NK-92 (cell line): ENCODE data around the gene TM7SF2.

Experiments
- DNase-seq: peaks from one replicate; lab custom pipeline; 2025; ENCODE audit not compliant: unreplicated experiment; lab: John Stamatoyannopoulos, UW

The TM7SF2 gene

GRCh38 chr11:65150509-65151299 lies 39.0 kb downstream of the TM7SF2 start:
- no peak for DNase-seq

DNA sequence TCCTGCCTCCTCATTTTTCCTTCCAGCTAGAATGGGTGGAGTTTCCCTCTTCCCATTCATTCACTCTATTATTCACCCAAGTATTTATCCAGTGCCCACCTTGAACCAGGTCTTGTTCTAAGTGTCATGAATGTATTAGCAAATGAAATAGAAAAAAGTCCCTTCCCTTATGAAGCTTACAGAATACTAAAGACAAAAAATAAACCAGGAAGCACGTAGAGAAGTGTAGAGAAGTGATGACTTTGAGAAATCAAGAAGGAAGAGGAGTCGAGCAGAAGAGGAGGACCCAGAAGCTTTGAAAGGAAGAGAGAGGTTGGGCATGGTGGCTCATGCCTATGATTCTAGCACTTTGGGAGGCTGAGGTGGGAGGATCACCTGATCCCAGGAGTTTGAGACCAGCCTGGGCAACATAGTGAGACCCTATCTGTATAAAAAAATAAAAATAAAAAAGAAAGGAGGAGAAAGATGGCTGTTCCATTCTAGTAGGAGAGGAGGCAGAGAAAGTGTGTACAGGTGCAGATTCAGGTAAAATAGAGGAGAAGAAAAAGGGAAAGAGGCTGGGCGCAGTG lies 39.7 kb downstream of the TM7SF2 start:
- DNase-seq = no peak

DNA sequence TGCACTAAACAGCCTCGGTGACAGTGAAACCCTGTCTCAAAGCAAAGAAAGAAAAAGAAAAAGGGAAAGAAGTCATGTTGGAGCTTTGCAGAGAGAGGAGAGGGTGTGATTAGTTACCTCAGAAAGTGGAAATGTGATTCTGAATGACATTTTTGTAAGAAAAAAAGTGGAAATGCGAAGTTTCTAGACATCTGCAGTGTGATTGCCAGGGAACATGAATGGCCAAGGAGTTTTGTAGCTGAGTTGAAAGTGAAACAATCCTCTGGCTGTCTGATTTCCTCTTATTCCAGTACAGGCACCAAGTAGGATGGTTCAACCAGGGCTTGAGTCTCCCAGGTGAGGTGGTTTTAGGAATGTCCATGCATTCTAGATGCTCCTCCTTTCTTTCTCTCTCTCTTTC lies 40.5 kb downstream of the TM7SF2 start:
- no peak for DNase-seq

- DNase-seq = no peak
Observed at GRCh38 chr11:65156256-65156655, 44.6 kb downstream of the TM7SF2 start.

- DNase-seq = no peak
Observed at GRCh38 chr11:65156926-65157325, 45.3 kb downstream of the TM7SF2 start.

- DNase-seq = no peak
Observed at GRCh38 chr11:65157336-65157735, 45.7 kb downstream of the TM7SF2 start.

- no peak for DNase-seq
Observed at GRCh38 chr11:65159012-65159411, 47.3 kb downstream of the TM7SF2 start.

- DNase-seq = no peak
Observed at GRCh38 chr11:65160643-65161042, 49.0 kb downstream of the TM7SF2 start.

DNA sequence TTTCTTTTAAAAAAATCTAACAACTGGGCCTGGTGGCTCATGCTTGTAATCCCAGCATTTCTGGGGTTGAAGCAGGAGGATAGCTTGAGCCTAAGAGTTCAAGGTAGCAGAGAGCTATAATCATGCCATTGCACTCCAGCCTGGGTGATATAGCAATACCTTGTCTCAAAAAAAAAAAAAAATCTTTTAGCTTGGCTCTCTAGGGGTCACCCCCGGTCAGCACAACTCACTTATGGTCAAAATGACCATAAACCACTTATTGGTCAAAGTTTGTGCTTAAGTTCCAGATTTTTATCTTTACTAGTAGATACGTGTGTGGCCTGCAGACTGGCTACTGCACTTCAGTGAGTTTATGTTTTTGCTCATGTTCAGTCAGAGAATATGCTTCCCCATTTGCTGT lies 52.0 kb downstream of the TM7SF2 start:
- DNase-seq = no peak
